ENCODE measurements around the gene IER3.
A peak's percentile ranks its signal among the peaks of the same experiment; 100 is the strongest.

IER3 gene

GRCh38 chr6:30781743-30782424 lies 37.5 kb upstream of the IER3 start:
- Histone ChIP-seq H3K4me3 (peak overlapping the region in 6 of 10 experiments; percentile 2 to 34 (median 12); a peak in 5 of 20 replicates), H3K9me3 (replicated peaks in 1 of 11) (peaks cover 0 to 7% (median 5%) of the 10 kb centered on the region in 11 experiments; a peak in 8 of 22 replicates), H3K36me3 (no peaks in the 10 kb centered on the region), H3K27ac (peak overlapping the region; percentile 92 to 100 (median 97)), H3K4me2 (peak overlapping the region; percentile 78 to 98 (median 91)), H3K4me1 (peaks cover 48 to 99% (median 95%) of the 10 kb centered on the region in 10 experiments), H3K9ac (peak overlapping the region; percentile 78 to 90 (median 85)), H4K20me1 (no peaks in the 10 kb centered on the region), H3K27me3 (no peaks in the 10 kb centered on the region)
- TF ChIP-seq Cebpa-rat (IDR thresholded peaks at IDR 0.05) = peak; percentile 96 to 99 (median 98)

GRCh38 chr6:30781395-30781742 lies 37.0 kb upstream of the IER3 start:
- Histone ChIP-seq H3K4me2 (peak overlapping the region; percentile 78 to 98 (median 91)), H3K36me3 (no peaks in the 10 kb centered on the region), H3K4me1 (peaks cover 49 to 99% (median 95%) of the 10 kb centered on the region in 10 experiments), H4K20me1 (no peaks in the 10 kb centered on the region), H3K4me3 (peak overlapping the region in 4 of 10 experiments; percentile 10 to 34 (median 21); a peak in 7 of 20 replicates), H3K9ac (peak overlapping the region; percentile 78 to 90 (median 85)), H3K27me3 (no peaks in the 10 kb centered on the region), H3K27ac (peak overlapping the region; percentile 92 to 100 (median 97)), H3K9me3 (replicated peaks in 1 of 11) (peaks cover 0 to 7% (median 5%) of the 10 kb centered on the region in 11 experiments; a peak in 8 of 22 replicates)
- TF ChIP-seq Cebpa-rat (IDR thresholded peaks at IDR 0.05) = no peak

GRCh38 chr6:30780642-30780920 lies 36.2 kb upstream of the IER3 start:
- Histone ChIP-seq H3K4me1 (peaks cover 49 to 99% (median 91%) of the 10 kb centered on the region in 10 experiments), H3K27ac (peak overlapping the region; percentile 92 to 100 (median 97)), H3K9ac (peak overlapping the region; percentile 78 to 90 (median 85); a peak in 21 of 22 replicates), H3K9me3 (replicated peaks in 1 of 11) (peaks cover 0 to 7% (median 5%) of the 10 kb centered on the region in 11 experiments; a peak in 8 of 22 replicates), H3K27me3 (no peaks in the 10 kb centered on the region), H3K4me2 (peak overlapping the region; percentile 78 to 98 (median 91)), H3K4me3 (no peak overlapping the region), H4K20me1 (no peaks in the 10 kb centered on the region), H3K36me3 (no peaks in the 10 kb centered on the region)
- no peak for TF ChIP-seq Cebpa-rat (IDR thresholded peaks at IDR 0.05)

- H3K4me2 ChIP-seq = peak overlapping the region; percentile 78 to 98 (median 91); a peak in 21 of 22 replicates
- no peak overlapping the region for H3K4me3 ChIP-seq
Observed at GRCh38 chr6:30779850-30780641, 35.7 kb upstream of the IER3 start.

GRCh38 chr6:30778001-30778635 lies 33.8 kb upstream of the IER3 start:
- H3K27me3 ChIP-seq = no peaks in the 10 kb centered on the region
- H3K4me3 ChIP-seq = no peak overlapping the region
- no peak for TF ChIP-seq Cebpa-rat (IDR thresholded peaks at IDR 0.05)
- H4K20me1 ChIP-seq = no peaks in the 10 kb centered on the region
- peak overlapping the region in 9 of 11 experiments; percentile 82 to 98 (median 92); a peak in 19 of 22 replicates for H3K4me2 ChIP-seq
- H3K4me1 ChIP-seq = peaks cover 46 to 99% (median 89%) of the 10 kb centered on the region in 10 experiments
- peak overlapping the region; percentile 92 to 100 (median 97); a peak in 20 of 22 replicates for H3K27ac ChIP-seq
- H3K9me3 ChIP-seq (replicated peaks in 1 of 11) = no peaks in the 10 kb centered on the region
- no peaks in the 10 kb centered on the region for H3K36me3 ChIP-seq
- H3K9ac ChIP-seq = peak overlapping the region in 4 of 11 experiments; percentile 1 to 90 (median 51); a peak in 4 of 22 replicates

More at GRCh38 chr6:30779850-30780641, 35.7 kb upstream of the IER3 start:
- no peaks in the 10 kb centered on the region for H3K27me3 ChIP-seq
- peak overlapping the region; percentile 78 to 90 (median 85); a peak in 21 of 22 replicates for H3K9ac ChIP-seq
- H3K36me3 ChIP-seq = no peaks in the 10 kb centered on the region
- no peaks in the 10 kb centered on the region for H4K20me1 ChIP-seq
- TF ChIP-seq Cebpa-rat (IDR thresholded peaks at IDR 0.05) = no peak
- peak overlapping the region; percentile 92 to 100 (median 97) for H3K27ac ChIP-seq
- H3K9me3 ChIP-seq (replicated peaks in 1 of 11) = peaks cover 0 to 5% (median 3%) of the 10 kb centered on the region in 11 experiments; a peak in 8 of 22 replicates
- H3K4me1 ChIP-seq = peaks cover 49 to 99% (median 88%) of the 10 kb centered on the region in 10 experiments

GRCh38 chr6:30777155-30777485 lies 32.8 kb upstream of the IER3 start:
- H3K27me3 ChIP-seq = no peaks in the 10 kb centered on the region
- peak overlapping the region in 9 of 11 experiments; percentile 4 to 95 (median 82); a peak in 16 of 22 replicates for H3K4me2 ChIP-seq
- H3K9ac ChIP-seq = peak overlapping the region in 5 of 11 experiments; percentile 7 to 49 (median 14); a peak in 6 of 22 replicates
- H3K9me3 ChIP-seq (replicated peaks in 1 of 11) = no peaks in the 10 kb centered on the region
- H3K36me3 ChIP-seq = no peaks in the 10 kb centered on the region
- no peak overlapping the region for H3K4me3 ChIP-seq
- TF ChIP-seq Cebpa-rat (IDR thresholded peaks at IDR 0.05) = no peak
- peak overlapping the region; percentile 31 to 99 (median 95); a peak in 20 of 22 replicates for H3K27ac ChIP-seq
- H3K4me1 ChIP-seq = peaks cover 36 to 99% (median 88%) of the 10 kb centered on the region in 10 experiments
- H4K20me1 ChIP-seq = no peaks in the 10 kb centered on the region

- Histone ChIP-seq H4K20me1 (no peaks in the 10 kb centered on the region), H3K4me2 (peak overlapping the region in 9 of 11 experiments; percentile 4 to 95 (median 82); a peak in 17 of 22 replicates), H3K4me1 (peaks cover 31 to 100% (median 86%) of the 10 kb centered on the region in 10 experiments), H3K9me3 (replicated peaks in 1 of 11) (no peaks in the 10 kb centered on the region), H3K4me3 (no peak overlapping the region), H3K27ac (peak overlapping the region; percentile 31 to 99 (median 95); a peak in 17 of 22 replicates), H3K27me3 (no peaks in the 10 kb centered on the region), H3K9ac (peak overlapping the region in 3 of 11 experiments; percentile 7 to 49 (median 47); a peak in 5 of 22 replicates), H3K36me3 (no peaks in the 10 kb centered on the region)
- no peak for TF ChIP-seq Cebpa-rat (IDR thresholded peaks at IDR 0.05)
Observed at GRCh38 chr6:30776390-30777154, 32.2 kb upstream of the IER3 start.

- no peak for TF ChIP-seq Cebpa-rat (IDR thresholded peaks at IDR 0.05)
- Histone ChIP-seq H3K9ac (peak overlapping the region in 1 of 11 experiments; percentile 8; a peak in 2 of 22 replicates), H3K36me3 (no peaks in the 10 kb centered on the region), H3K27ac (peak overlapping the region in 8 of 11 experiments; percentile 20 to 95 (median 54); a peak in 14 of 22 replicates), H3K4me1 (peaks cover 25 to 100% (median 85%) of the 10 kb centered on the region in 10 experiments), H3K4me2 (peak overlapping the region in 5 of 11 experiments; percentile 7 to 82 (median 30); a peak in 8 of 22 replicates), H3K4me3 (no peak overlapping the region), H4K20me1 (no peaks in the 10 kb centered on the region), H3K9me3 (replicated peaks in 1 of 11) (no peaks in the 10 kb centered on the region), H3K27me3 (no peaks in the 10 kb centered on the region)
Observed at GRCh38 chr6:30775104-30775503, 30.8 kb upstream of the IER3 start.
